ENCODE results near the gene CETP.
"Not testable (repeated sequence)": the region's sequence is repeated elsewhere in the genome, so short reads cannot be mapped to it uniquely, and the experiment has no call there.

CETP gene

GRCh38 chr16:56974549-56975300 lies 13.0 kb downstream of the CETP start:
- in situ Hi-C loops (cut with MboI; ENCODE audit: low pct_unique_long_range_greater_than_20kb, low sequenced_read_pairs) = no loop called here

GRCh38 chr16:56975714-56976113 lies 14.0 kb downstream of the CETP start:
- in situ Hi-C loops (cut with MboI; ENCODE audit: low pct_unique_long_range_greater_than_20kb, low sequenced_read_pairs) = no loop called here
- DNase-seq = no peak

More at GRCh38 chr16:56974549-56975300, 13.0 kb downstream of the CETP start:
- DNase-seq = peak; percentile 42

GRCh38 chr16:56977216-56977615 lies 15.5 kb downstream of the CETP start:
- in situ Hi-C loops (cut with MboI; ENCODE audit: low pct_unique_long_range_greater_than_20kb, low sequenced_read_pairs) = no loop called here
- DNase-seq = no peak

GRCh38 chr16:56977823-56978430 lies 16.2 kb downstream of the CETP start:
- DNase-seq = no peak
- in situ Hi-C loops (cut with MboI; ENCODE audit: low pct_unique_long_range_greater_than_20kb, low sequenced_read_pairs) = no loop called here

GRCh38 chr16:56980201-56980535 lies 18.4 kb downstream of the CETP start:
- in situ Hi-C loops (cut with MboI; ENCODE audit: low pct_unique_long_range_greater_than_20kb, low sequenced_read_pairs) = no loop called here
- DNase-seq = no peak

- in situ Hi-C loops (cut with MboI; ENCODE audit: low pct_unique_long_range_greater_than_20kb, low sequenced_read_pairs) = no loop called here
- DNase-seq = no peak
These were observed 19.3 kb downstream of the CETP start for GRCh38 chr16:56980792-56981724.

GRCh38 chr16:56981729-56982271 lies 20.1 kb downstream of the CETP start:
- DNase-seq = no peak
- in situ Hi-C loops (cut with MboI; ENCODE audit: low pct_unique_long_range_greater_than_20kb, low sequenced_read_pairs) = no loop called here

GRCh38 chr16:56982695-56983094 lies 20.9 kb downstream of the CETP start:
- in situ Hi-C loops (cut with MboI; ENCODE audit: low pct_unique_long_range_greater_than_20kb, low sequenced_read_pairs) = no loop called here
- DNase-seq = no peak

GRCh38 chr16:56983211-56983751 lies 21.5 kb downstream of the CETP start:
- in situ Hi-C loops (cut with MboI; ENCODE audit: low pct_unique_long_range_greater_than_20kb, low sequenced_read_pairs) = no loop called here
- no peak for DNase-seq

- no peak for DNase-seq
- in situ Hi-C loops (cut with MboI; ENCODE audit: low pct_unique_long_range_greater_than_20kb, low sequenced_read_pairs) = no loop called here
These were observed 22.9 kb downstream of the CETP start for GRCh38 chr16:56984639-56985038.

- DNase-seq = no peak
- in situ Hi-C loops (cut with MboI; ENCODE audit: low pct_unique_long_range_greater_than_20kb, low sequenced_read_pairs) = no loop called here
These were observed 23.7 kb downstream of the CETP start for GRCh38 chr16:56985288-56985961.

- in situ Hi-C loops (cut with MboI; ENCODE audit: low pct_unique_long_range_greater_than_20kb, low sequenced_read_pairs) = no loop called here
- DNase-seq = no peak
These were observed 24.2 kb downstream of the CETP start for GRCh38 chr16:56985962-56986360.

GRCh38 chr16:56986361-56986760 lies 24.6 kb downstream of the CETP start:
- in situ Hi-C loops (cut with MboI; ENCODE audit: low pct_unique_long_range_greater_than_20kb, low sequenced_read_pairs) = no loop called here

GRCh38 chr16:56986908-56987307 lies 25.2 kb downstream of the CETP start:
- DNase-seq; in situ Hi-C loops (cut with MboI; ENCODE audit: low pct_unique_long_range_greater_than_20kb, low sequenced_read_pairs): not testable (repeated sequence)

More at GRCh38 chr16:56986361-56986760, 24.6 kb downstream of the CETP start:
- no peak for DNase-seq

- in situ Hi-C loops (cut with MboI; ENCODE audit: low pct_unique_long_range_greater_than_20kb, low sequenced_read_pairs) = no loop called here
- no peak for DNase-seq
These were observed 25.9 kb downstream of the CETP start for GRCh38 chr16:56987692-56988091.

- DNase-seq = no peak
- in situ Hi-C loops (cut with MboI; ENCODE audit: low pct_unique_long_range_greater_than_20kb, low sequenced_read_pairs) = no loop called here
These were observed 26.6 kb downstream of the CETP start for GRCh38 chr16:56988161-56988947.

- in situ Hi-C loops (cut with MboI; ENCODE audit: low pct_unique_long_range_greater_than_20kb, low sequenced_read_pairs) = no loop called here
- DNase-seq = peak; percentile 79
These were observed 27.5 kb downstream of the CETP start, which contains the start of gene NLRC5 for GRCh38 chr16:56988948-56989945. TSS of gene NLRC5 (plus strand) at chr16:56989557. CDS start at chr16:57020713, 31,156 bp downstream.
